Measurements from ENCODE around the gene DYNC2I2. TPM values are rescaled to one million over a fixed set of nuclear protein-coding genes. Genes with fewer than 3 reads are reported as not detected.

The DYNC2I2 gene
- total RNA-seq, 3 donors from 2014 or later: 36.7 to 46.3 (median 43.7) TPM

- Histone ChIP-seq H3K4me1 (ENCODE audit: low read depth) (no peaks in the 10 kb centered on the region), H3K9me3 (no peaks in the 10 kb centered on the region), H3K36me3 (ENCODE audit: low read depth) (peaks cover 21% of the 10 kb centered on the region), H3K4me3 (no peak overlapping the region)
- intact Hi-C loops (cut with DNase I, micrococcal nuclease): no loop called here
- ATAC-seq (no peak), DNase-seq (no peak)
- no peak for TF ChIP-seq CTCF (IDR thresholded peaks at IDR 0.05)
Measured at GRCh38 chr9:128624566-128624965, 32.1 kb downstream of the DYNC2I2 start.

- no peak overlapping the region for H3K4me3 ChIP-seq
- DNase-seq (no peak), ATAC-seq (no peak)
- H3K9me3 ChIP-seq: no peaks in the 10 kb centered on the region
- peaks cover 35% of the 10 kb centered on the region for H3K36me3 ChIP-seq (ENCODE audit: low read depth)
- intact Hi-C loops (cut with DNase I, micrococcal nuclease): no loop called here
- TF ChIP-seq CTCF (IDR thresholded peaks at IDR 0.05): no peak
- no peaks in the 10 kb centered on the region for H3K4me1 ChIP-seq (ENCODE audit: low read depth)
Measured at GRCh38 chr9:128621730-128622455, 34.8 kb downstream of the DYNC2I2 start.

GRCh38 chr9:128619779-128620178 lies 36.9 kb downstream of the DYNC2I2 start:
- intact Hi-C loops (cut with DNase I, micrococcal nuclease): no loop called here
- Histone ChIP-seq H3K4me3 (no peak overlapping the region), H3K4me1 (ENCODE audit: low read depth) (no peaks in the 10 kb centered on the region), H3K36me3 (ENCODE audit: low read depth) (peaks cover 37% of the 10 kb centered on the region), H3K9me3 (no peaks in the 10 kb centered on the region)
- no peak for ATAC-seq
- no peak for TF ChIP-seq CTCF (IDR thresholded peaks at IDR 0.05)
- no peak for DNase-seq

GRCh38 chr9:128619127-128619526 lies 37.5 kb downstream of the DYNC2I2 start:
- Histone ChIP-seq H3K36me3 (ENCODE audit: low read depth) (peaks cover 44% of the 10 kb centered on the region), H3K4me3 (no peak overlapping the region), H3K9me3 (no peaks in the 10 kb centered on the region), H3K4me1 (ENCODE audit: low read depth) (no peaks in the 10 kb centered on the region)
- DNase-seq: no peak
- ATAC-seq: no peak
- intact Hi-C loops (cut with DNase I, micrococcal nuclease): no loop called here
- TF ChIP-seq CTCF (IDR thresholded peaks at IDR 0.05): no peak

- Histone ChIP-seq H3K36me3 (ENCODE audit: low read depth) (peaks cover 51% of the 10 kb centered on the region), H3K9me3 (no peaks in the 10 kb centered on the region), H3K4me3 (no peak overlapping the region), H3K4me1 (ENCODE audit: low read depth) (no peaks in the 10 kb centered on the region)
- no peak for TF ChIP-seq CTCF (IDR thresholded peaks at IDR 0.05)
- ATAC-seq (no peak), DNase-seq (no peak)
- intact Hi-C loops (cut with DNase I, micrococcal nuclease): no loop called here
Measured at GRCh38 chr9:128617943-128618342, 38.7 kb downstream of the DYNC2I2 start.

Data from mucosa of descending colon (tissue), 3 donors.